Measurements from ENCODE around the gene UBE2R2.
"Not testable (repeated sequence)": the region's sequence is repeated elsewhere in the genome, so short reads cannot be mapped to it uniquely, and the experiment has no call there.

UBE2R2 gene
- 34.4 to 55.6 (median 52.0) reads per million in 4 experiments for total RNA-seq

GRCh38 chr9:33816327-33817252, at the start of gene UBE2R2:
Gene UBE2R2 (plus strand): TSS chr9:33817160. CDS start chr9:33817758, 598 bp downstream.
- peak; percentile 90 for DNase-seq

- DNase-seq, result not testable (repeated sequence)
Observed at GRCh38 chr9:33770156-33770880, 46.6 kb upstream of the UBE2R2 start.

GRCh38 chr9:33773135-33773534, 43.8 kb upstream of the UBE2R2 start:
- not testable (repeated sequence) for DNase-seq

- DNase-seq, result not testable (repeated sequence)
Observed at GRCh38 chr9:33774074-33774659, 42.8 kb upstream of the UBE2R2 start.

- no peak for DNase-seq
Observed at GRCh38 chr9:33776578-33776977, 40.4 kb upstream of the UBE2R2 start.

GRCh38 chr9:33778700-33779351, 38.1 kb upstream of the UBE2R2 start:
- peak; percentile 11 for DNase-seq

- no peak for DNase-seq
Observed at GRCh38 chr9:33780276-33780675, 36.7 kb upstream of the UBE2R2 start.

- no peak for DNase-seq
Observed at GRCh38 chr9:33781736-33782135, 35.2 kb upstream of the UBE2R2 start.

- no peak for DNase-seq
Observed at GRCh38 chr9:33782395-33783152, 34.4 kb upstream of the UBE2R2 start.

- DNase-seq, result no peak
Observed at GRCh38 chr9:33785914-33786313, 31.0 kb upstream of the UBE2R2 start.

- no peak for DNase-seq
Observed at GRCh38 chr9:33786681-33787080, 30.3 kb upstream of the UBE2R2 start.

GRCh38 chr9:33787839-33788238, 29.1 kb upstream of the UBE2R2 start:
- DNase-seq, result no peak

GRCh38 chr9:33789429-33789828, 27.5 kb upstream of the UBE2R2 start:
- DNase-seq, result not testable (repeated sequence)

GRCh38 chr9:33791117-33791516, 25.8 kb upstream of the UBE2R2 start:
- DNase-seq, result no peak

- not testable (repeated sequence) for DNase-seq
Observed at GRCh38 chr9:33793496-33793895, 23.5 kb upstream of the UBE2R2 start.

GRCh38 chr9:33794560-33794959, 22.4 kb upstream of the UBE2R2 start:
- no peak for DNase-seq

GRCh38 chr9:33795281-33795680, 21.7 kb upstream of the UBE2R2 start, which contains the start of gene PRSS3:
Gene PRSS3 (plus strand): TSS chr9:33795561. CDS start chr9:33795574, 13 bp downstream.
- no peak for DNase-seq

- no peak for DNase-seq
Observed at GRCh38 chr9:33795819-33796218, 21.1 kb upstream of the UBE2R2 start.

GRCh38 chr9:33796679-33797078, 20.3 kb upstream of the UBE2R2 start:
- not testable (repeated sequence) for DNase-seq

GRCh38 chr9:33797837-33798236, 19.1 kb upstream of the UBE2R2 start:
- DNase-seq, result no peak

- DNase-seq, result no peak
Observed at GRCh38 chr9:33798545-33798944, 18.4 kb upstream of the UBE2R2 start.
